Fibroblast of skin of left quadriceps (primary cell): ENCODE measurements around the gene SORCS2.
"Not testable (repeated sequence)": the region's sequence is repeated elsewhere in the genome, so short reads cannot be mapped to it uniquely, and the experiment has no call there.

Source experiments
- DNase-seq, 2 experiments: peaks; one replicate each; pipeline ENCODE4 v3.0.0-alpha.2; 2013; ENCODE audit warnings: low read depth in 2 of 2

SORCS2 gene

DNA sequence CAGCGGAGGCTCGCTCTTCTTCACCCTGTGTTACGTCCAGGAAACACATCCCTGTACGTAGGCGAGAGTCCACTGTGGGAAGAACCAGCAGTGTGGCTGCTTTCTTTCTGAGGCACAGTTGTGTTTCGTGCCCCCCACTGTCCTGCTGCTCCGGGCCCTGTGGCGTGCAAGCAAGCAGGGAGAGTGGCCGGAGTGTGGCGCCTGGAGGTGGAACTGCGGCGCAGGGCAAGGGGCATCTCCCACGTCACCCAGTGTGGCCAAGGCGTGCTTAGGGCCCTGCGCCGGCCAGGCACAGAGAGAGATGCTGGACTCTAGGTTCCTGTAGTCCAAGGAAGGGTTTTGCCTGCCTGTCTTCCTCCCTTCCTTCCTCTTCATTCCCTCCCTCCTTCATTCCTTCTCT, 255.7 kb downstream of the SORCS2 start:
- no peak for DNase-seq

- DNase-seq: no peak
These were observed 258.6 kb downstream of the SORCS2 start for GRCh38 chr4:7450775-7451433.

DNA sequence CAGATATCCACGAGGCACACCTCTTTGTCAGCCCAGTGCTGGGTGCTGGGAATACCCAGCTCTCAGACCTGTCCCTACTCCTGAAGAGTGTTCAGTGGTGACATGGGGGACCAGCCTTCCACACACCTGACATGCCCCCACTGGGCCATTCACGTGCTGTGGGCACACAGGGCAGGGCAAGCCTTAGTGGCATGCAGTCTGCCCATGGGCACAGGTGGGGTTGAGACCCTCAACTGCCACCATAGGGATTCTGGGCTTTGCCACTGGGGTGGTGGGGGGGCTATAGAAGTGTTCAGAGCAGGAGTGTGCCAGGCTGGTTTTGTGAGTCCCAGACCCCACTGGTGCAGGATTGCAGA, 259.1 kb downstream of the SORCS2 start:
- no peak for DNase-seq

- DNase-seq: no peak
These were observed 259.5 kb downstream of the SORCS2 start for GRCh38 chr4:7451800-7452199.

DNA sequence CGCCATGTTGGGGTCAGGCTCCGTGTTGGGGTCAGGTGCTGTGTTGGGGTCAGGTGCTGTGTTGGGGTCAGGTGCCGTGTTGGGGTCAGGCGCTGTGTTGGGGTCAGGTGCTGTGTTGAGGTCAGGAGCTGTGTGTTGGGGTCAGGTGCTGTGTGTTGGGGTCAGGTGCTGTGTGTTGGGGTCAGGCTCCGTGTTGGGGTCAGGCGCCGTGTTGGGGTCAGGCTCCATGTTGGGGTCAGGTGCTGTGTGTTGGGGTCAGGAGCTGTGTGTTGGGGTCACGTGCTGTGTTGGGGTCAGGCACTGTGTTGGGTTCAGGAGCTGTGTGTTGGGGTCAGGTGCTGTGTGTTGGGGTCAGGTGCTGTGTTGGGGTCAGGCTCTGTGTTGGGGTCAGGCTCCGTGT, 260.5 kb downstream of the SORCS2 start:
- DNase-seq: not testable (repeated sequence)

DNA sequence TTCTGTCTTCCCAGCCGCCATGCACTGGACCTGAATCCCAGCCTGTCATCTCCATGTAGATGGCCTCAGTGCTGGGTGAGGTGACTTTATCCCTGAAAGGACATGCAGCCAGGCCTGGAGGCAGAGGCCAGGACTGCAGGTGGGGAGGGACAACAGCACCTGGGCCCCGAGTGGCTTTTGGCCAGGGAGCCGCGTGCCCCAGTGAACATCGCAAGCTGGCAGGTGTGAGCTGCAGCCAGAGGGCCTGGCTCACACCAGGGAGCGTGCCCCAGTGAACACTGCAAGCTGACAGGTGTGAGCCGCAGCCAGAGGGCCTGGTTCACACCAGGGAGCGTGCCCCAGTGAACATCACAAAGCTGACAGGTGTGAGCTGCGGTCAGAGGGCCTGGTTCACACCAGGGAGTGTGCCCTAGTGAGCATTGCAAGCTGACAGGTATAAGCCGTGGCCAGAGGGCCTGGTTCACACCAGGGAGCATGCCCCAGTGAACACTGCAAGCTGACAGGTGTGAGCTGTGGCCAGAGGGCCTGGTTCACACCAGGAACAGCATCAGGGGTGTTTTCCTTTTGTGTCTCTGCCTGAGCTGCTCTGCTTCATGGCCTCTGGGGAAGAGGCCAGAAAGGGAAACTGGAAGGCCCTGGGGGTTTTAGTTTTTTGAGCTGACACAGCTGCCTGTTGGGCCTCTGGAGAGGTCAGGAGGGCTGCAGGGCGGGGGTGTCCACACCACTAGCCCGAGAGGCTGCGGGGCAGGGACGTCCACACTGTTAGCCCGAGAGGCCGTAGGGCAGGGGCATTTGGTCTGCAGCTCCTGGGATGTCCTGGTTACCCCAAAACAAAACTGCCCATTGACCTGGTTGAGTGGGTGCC, 265.1 kb downstream of the SORCS2 start:
- DNase-seq: no peak

DNA sequence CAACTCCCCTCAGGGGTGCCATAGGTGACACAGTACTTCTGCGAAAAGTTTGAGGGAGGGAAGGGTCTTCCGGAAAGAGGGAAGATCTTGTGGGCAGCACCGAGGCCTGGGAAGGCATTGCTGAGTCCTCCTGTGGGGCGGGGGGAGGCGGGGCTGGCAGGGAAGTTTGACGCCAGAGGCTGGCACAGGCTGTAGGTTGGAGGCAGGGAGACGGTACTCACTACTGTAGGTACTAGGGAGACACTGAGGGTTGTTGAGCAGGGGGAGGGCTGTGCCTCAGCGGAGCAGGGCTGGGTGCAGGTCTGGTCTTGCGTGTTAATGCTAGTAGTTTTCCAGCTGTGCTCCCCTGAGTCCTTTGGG, 265.7 kb downstream of the SORCS2 start:
- no peak for DNase-seq

- no peak for DNase-seq
These were observed 266.1 kb downstream of the SORCS2 start for GRCh38 chr4:7458477-7458876.

DNA sequence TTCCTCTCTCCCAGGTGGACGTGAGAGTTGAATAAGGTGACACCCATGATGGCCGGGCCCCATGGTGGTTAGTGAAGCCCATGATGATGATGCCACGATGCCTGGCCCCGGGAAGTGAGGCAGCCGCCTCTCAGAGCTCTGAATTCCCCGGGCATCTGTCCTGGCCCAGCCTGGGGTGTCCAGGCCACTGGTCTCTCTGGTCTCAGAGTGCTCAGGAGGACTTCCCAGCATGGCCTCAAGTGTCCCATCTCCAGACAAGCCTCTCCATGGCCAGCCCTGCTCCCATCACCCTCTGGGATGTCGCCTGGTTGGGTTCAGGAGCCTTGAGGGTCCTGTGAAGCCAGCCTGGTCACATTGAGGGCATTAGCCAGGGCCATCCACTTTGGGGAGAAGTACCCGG, 267.1 kb downstream of the SORCS2 start:
- no peak for DNase-seq

- DNase-seq: no peak
These were observed 268.2 kb downstream of the SORCS2 start for GRCh38 chr4:7460566-7460965.

DNA sequence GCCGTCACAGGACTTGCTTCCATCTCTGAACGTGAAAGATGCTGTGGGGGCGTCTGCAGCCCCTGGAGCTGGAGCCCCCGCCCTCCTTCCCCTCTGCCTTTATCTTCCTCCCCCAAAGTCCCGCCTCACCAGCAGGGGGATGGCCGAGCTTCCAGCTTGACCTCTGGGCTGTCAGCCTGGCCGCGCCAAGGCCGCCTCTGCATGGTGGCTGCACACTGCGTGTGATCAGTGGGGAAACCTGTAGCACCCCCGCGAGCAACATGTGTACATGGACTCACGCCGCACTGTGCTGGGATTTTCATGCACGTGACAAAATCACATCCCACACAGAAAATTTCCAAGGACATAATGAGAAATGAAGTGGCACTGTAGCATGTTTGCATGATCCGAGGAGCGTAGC, 268.9 kb downstream of the SORCS2 start:
- DNase-seq: no peak

DNA sequence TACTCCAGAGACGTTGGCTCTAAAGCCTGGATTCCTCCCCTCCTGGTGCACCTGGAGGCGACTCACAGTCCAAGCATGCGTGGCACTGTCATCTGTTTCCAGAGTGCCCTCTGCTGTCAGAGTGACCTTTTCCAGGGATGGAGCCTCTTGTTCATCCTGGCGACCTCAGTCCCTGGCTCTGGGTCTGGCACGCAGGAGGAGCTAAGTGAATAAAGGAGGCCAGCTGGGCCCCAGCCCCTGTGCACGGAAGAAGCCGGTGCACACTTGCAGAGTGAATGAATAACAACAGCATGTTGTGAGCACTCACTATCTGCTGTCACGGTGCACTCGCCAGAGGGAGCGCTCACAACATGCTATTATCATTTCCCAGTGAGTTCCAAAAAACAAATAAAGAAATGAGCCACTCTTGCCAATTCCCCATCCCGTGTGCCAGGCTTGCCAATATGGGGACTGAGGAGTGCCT, 270.2 kb downstream of the SORCS2 start:
- no peak for DNase-seq

DNA sequence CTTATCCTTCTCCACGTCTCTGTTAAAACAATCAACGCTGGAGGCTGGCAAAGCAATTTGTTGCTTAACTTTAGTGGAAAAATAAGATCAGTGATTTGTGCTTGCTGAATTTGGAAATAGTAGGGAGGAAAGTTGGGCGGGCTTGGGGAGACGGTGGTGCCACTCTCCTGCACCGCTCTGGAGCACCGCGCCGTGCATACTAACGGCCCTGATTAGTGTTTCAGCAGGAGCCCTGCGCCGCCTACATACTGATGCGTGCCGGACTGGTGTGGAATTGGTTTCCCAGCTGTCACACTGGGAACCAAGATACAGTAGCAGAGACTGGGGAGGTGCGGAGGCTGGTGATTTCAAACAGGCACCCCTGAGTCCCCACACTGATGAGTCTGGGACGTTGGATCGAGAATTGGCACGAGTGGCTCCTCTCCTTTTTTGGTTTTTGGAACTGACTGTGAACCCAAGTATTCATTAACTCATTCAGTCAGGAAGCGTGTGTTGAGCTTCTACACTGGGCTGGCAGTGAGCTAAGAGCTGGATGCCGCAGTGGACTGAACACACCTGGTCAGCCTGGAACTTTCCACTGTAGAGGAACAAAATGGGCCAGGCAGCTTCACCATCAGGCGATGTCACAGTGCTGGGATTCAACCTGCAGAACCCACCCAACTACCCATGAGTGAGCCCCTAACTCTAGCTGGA, 271.4 kb downstream of the SORCS2 start:
- DNase-seq: no peak

DNA sequence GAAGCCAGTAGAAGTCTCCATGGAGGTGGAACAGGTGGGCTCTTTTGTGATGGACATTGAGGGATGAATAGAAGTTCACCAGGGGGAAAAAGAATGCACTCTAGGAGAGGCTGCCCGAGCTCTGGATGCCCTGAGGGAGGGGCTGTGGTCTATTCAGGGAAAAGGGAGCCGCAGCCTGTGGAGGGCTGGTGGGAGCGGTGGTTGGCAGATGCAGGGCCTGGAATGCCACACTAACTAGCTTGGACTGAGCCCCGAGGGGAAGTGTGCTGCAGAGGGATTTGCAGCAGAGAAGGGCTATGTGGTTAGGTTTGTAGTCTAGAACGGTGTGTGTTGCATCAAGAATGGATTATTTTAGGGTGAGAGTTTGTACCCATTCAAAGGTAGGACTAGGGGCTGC, 271.9 kb downstream of the SORCS2 start:
- no peak for DNase-seq

GRCh38 chr4:7465017-7465416, 272.7 kb downstream of the SORCS2 start:
- DNase-seq: no peak

GRCh38 chr4:7466215-7466614, 273.9 kb downstream of the SORCS2 start:
- DNase-seq: no peak

GRCh38 chr4:7466904-7467303, 274.6 kb downstream of the SORCS2 start:
- DNase-seq: no peak

GRCh38 chr4:7467471-7467870, 275.1 kb downstream of the SORCS2 start:
- DNase-seq: no peak

DNA sequence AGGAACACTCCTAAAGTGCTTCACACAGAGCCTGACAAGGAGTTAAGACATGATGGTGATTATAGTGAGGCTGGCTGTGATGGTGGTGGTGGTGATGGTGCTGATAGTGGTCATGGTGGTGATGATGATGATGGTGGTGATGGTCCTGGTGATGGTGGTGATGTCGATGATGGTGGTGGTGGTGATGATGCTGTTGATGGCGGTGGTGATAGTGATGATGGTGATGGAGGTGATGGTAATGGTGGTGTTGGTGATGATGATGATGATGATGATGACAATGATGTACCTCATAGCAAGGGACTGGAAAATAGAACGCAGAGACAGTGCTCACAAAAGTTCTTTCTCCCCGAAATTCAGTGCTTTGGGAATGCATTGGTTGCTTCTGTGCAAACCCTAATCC, 276.7 kb downstream of the SORCS2 start:
- no peak for DNase-seq

DNA sequence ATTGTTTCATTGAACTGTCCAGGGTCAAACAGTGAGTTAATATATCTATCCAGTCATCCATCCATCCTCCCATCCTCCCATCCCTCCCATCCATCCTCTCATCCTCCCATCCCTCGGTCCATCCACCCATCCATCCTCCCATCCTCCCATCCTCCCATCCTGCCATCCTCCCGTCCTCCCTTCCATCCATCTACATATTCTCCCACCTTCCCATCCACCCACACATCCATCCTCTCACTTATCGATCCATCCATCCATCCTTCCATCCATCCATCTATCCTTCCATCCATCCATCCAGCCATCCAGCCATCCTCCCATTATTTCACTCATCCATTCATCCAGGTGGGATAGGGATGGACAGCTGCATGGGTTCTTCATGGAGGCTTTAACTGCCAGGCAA, 277.8 kb downstream of the SORCS2 start:
- no peak for DNase-seq

GRCh38 chr4:7470522-7471128, 278.3 kb downstream of the SORCS2 start:
- DNase-seq: no peak

DNA sequence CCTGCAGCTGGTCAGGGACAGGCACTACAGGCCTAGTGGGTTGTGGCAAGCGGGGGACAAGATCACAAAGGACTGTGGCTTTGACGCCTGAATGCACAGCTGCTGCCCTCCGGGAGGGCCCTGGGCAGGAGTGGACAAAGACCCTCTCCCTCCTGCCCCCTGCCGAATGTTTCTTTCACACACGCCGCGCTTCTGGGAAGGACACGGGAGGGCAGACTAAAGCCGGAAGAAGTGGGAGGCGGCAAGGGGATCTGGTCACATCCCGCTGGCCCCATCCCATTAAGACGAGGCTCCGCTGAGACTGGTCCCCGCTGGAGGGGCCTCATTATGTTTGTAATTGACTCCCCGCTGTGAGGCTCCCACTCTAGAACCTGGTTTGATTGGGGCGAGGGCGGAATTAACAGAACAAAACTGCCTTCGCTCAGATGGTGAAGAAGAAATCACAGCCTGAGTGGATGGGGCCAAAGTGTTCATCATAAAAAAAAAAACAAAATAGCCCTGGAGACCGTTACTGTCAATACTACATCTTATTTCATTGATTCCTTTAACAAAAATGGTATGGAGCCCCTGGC, 280.2 kb downstream of the SORCS2 start:
- no peak for DNase-seq
